ENCODE measurements around the gene TERB2.
"Not testable (repeated sequence)": the region's sequence is repeated elsewhere in the genome, so short reads cannot be mapped to it uniquely, and the experiment has no call there.

The TERB2 gene

GRCh38 chr15:44918136-44918535 is 38.4 kb upstream of the TERB2 start:
- DNase-seq (ENCODE audit: low read depth in 1 of 2, low spot score in 1 of 2): no peak
- no peak for TF ChIP-seq POLR2AphosphoS5 (IDR thresholded peaks at IDR 0.05; ENCODE audit: low read depth)
- no peak for TF ChIP-seq GABPA (IDR thresholded peaks at IDR 0.05; ENCODE audit: low read depth)
- TF ChIP-seq REST (IDR thresholded peaks at IDR 0.05; ENCODE audit: insufficient replicate concordance, low read depth): no peak
- no peak for TF ChIP-seq SPI1 (IDR thresholded peaks at IDR 0.05; ENCODE audit: borderline replicate concordance, low read depth)
- no peak for TF ChIP-seq CTCF (IDR thresholded peaks at IDR 0.05; ENCODE audit: insufficient read depth, low read length)
- H3K4me3 ChIP-seq (replicated peaks; ENCODE audit: insufficient read depth, low read length): no peak overlapping the region
- no peaks in the 10 kb centered on the region for H3K27me3 ChIP-seq (ENCODE audit: insufficient read depth, poor library complexity, severe bottlenecking)
- H3K27ac ChIP-seq (replicated peaks): no peak overlapping the region

GRCh38 chr15:44928658-44929057 is 27.8 kb upstream of the TERB2 start:
- not testable (repeated sequence) for H3K4me3 ChIP-seq (replicated peaks; ENCODE audit: insufficient read depth, low read length); H3K27ac ChIP-seq (replicated peaks); DNase-seq (ENCODE audit: low read depth in 1 of 2, low spot score in 1 of 2); H3K27me3 ChIP-seq (ENCODE audit: insufficient read depth, poor library complexity, severe bottlenecking)

- not testable (repeated sequence) for H3K27ac ChIP-seq (replicated peaks); H3K4me3 ChIP-seq (replicated peaks; ENCODE audit: insufficient read depth, low read length); DNase-seq (ENCODE audit: low read depth in 1 of 2, low spot score in 1 of 2); H3K27me3 ChIP-seq (ENCODE audit: insufficient read depth, poor library complexity, severe bottlenecking)
Measured at GRCh38 chr15:44930283-44930682, 26.2 kb upstream of the TERB2 start.

GRCh38 chr15:44958302-44958701 is 1.8 kb downstream of the TERB2 start:
- not testable (repeated sequence) for H3K27ac ChIP-seq (replicated peaks); H3K27me3 ChIP-seq (ENCODE audit: insufficient read depth, poor library complexity, severe bottlenecking); H3K4me3 ChIP-seq (replicated peaks; ENCODE audit: insufficient read depth, low read length); DNase-seq (ENCODE audit: low read depth in 1 of 2, low spot score in 1 of 2)

- Histone ChIP-seq H3K4me3 (replicated peaks; ENCODE audit: insufficient read depth, low read length) (no peak overlapping the region), H3K27me3 (ENCODE audit: insufficient read depth, poor library complexity, severe bottlenecking) (no peaks in the 10 kb centered on the region), H3K27ac (replicated peaks) (no peak overlapping the region)
- no peak for DNase-seq (ENCODE audit: low read depth in 1 of 2, low spot score in 1 of 2)
- TF ChIP-seq REST (IDR thresholded peaks at IDR 0.05; ENCODE audit: insufficient replicate concordance, low read depth) (no peak), SPI1 (IDR thresholded peaks at IDR 0.05; ENCODE audit: borderline replicate concordance, low read depth) (no peak), GABPA (IDR thresholded peaks at IDR 0.05; ENCODE audit: low read depth) (no peak), CTCF (IDR thresholded peaks at IDR 0.05; ENCODE audit: insufficient read depth, low read length) (no peak), POLR2AphosphoS5 (IDR thresholded peaks at IDR 0.05; ENCODE audit: low read depth) (no peak)
Measured at GRCh38 chr15:44968475-44968874, 12.0 kb downstream of the TERB2 start.

Data from HL-60 (cell line).